GM12864 (cell line): ENCODE measurements around the gene PPFIA1.
"Not testable (repeated sequence)": the region's sequence is repeated elsewhere in the genome, so short reads cannot be mapped to it uniquely, and the experiment has no call there.

Experiments used
- DNase-seq: peaks from one replicate; pipeline ENCODE4 v3.0.0-alpha.2; 2011; ENCODE audit warnings: low read depth
- H3K4me3 ChIP-seq: 2 replicates; pipeline ENCODE4 v1.5.1; 2011; ENCODE audit warnings: mild to moderate bottlenecking, low read depth, low read length, control low read depth
- CTCF ChIP-seq: IDR thresholded peaks from 2 replicates; pipeline ENCODE4 v1.5.1; 2011; ENCODE audit warnings: low read depth, mild to moderate bottlenecking, moderate library complexity, low read length, control low read depth, inconsistent platforms; ENCODE audit errors: missing control alignments

PPFIA1 gene

GRCh38 chr11:70281156-70281609, 10.7 kb downstream of the PPFIA1 start:
- no peak for DNase-seq
- no peak overlapping the region for H3K4me3 ChIP-seq
- no peak for TF ChIP-seq CTCF

GRCh38 chr11:70282012-70282411, 11.5 kb downstream of the PPFIA1 start:
- no peak for DNase-seq

DNA sequence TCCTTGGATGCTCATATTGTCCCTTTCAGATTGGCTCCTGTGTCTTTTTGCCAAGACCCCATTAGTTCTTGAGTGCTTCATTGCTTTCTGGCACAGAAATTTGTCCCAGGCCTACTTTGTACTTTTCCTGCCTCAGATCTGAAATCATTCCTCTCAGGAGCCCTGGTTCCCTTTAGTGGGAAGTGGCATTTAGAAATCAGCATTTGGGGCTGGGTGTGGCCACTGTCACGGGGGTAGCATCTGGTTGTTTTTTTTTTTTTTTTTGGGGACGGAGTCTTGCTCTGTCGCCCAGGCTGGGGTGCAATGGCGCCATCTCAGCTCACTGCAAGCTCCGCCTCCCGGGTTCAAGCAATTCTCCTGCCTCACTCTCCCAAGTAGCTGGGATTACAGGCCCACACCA, 18.2 kb downstream of the PPFIA1 start:
- no peak for TF ChIP-seq CTCF
- H3K4me3 ChIP-seq: no peak overlapping the region
- no peak for DNase-seq

More at GRCh38 chr11:70282012-70282411, 11.5 kb downstream of the PPFIA1 start:
- H3K4me3 ChIP-seq: no peak overlapping the region
- TF ChIP-seq CTCF: no peak

- no peak for DNase-seq
- H3K4me3 ChIP-seq: no peak overlapping the region
- no peak for TF ChIP-seq CTCF
Observed at GRCh38 chr11:70289582-70289981, 19.1 kb downstream of the PPFIA1 start.

DNA sequence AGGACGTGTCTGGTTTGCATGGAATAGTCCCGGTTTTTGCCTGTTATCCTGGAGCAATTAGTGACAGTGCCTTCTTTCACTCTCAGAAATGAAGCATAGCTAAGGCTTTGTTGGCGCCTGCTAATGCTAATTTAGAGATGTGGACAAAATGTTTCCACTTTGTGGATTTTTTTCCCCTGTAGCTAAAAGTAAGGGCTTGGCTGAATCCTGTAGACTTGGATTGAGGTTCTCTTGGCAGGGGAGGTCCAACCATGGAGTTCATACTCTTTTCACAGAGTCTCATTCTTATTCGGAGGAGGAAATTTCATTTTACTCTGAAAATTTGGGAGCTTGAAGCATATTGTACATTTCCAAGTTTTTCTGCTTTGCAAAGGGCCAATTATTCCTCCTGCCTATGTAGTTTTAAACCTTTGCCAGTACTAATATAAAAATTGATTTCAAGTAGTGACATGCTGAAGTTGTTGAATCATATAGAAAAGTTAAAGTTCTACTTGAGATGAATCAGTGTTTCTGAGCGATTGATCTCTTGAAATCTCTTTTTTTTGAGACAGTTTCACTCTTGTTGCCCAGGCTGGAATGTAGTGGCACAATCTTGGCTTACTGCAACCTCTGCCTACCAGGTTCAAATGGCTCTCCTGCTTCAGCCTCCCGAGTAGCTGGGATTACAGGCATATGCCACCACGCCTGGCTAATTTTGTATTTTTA, 20.0 kb downstream of the PPFIA1 start:
- TF ChIP-seq CTCF: no peak
- no peak overlapping the region for H3K4me3 ChIP-seq
- DNase-seq: no peak

GRCh38 chr11:70292166-70292565, 21.7 kb downstream of the PPFIA1 start:
- no peak for TF ChIP-seq CTCF
- DNase-seq: no peak
- no peak overlapping the region for H3K4me3 ChIP-seq

DNA sequence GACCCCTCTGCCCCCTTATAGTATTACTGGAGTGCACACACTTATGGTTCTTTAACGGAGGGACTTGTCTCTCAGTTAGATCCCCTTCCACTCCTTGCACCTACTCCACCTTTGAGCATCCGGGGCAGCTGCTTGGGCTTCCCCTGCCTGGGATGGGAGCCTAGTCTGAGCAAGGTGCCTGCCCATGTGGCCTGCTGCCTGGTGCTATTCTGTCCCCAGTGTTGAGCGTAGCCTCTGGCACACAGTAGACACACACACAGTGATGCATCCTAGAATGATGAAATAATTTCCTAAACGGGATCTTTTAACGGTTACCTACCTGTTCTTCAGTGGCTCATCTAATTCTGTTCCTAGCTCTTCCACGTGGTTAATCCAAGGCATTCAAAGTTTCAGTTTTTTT, 22.4 kb downstream of the PPFIA1 start:
- no peak for DNase-seq
- H3K4me3 ChIP-seq: no peak overlapping the region
- no peak for TF ChIP-seq CTCF

GRCh38 chr11:70295166-70295565, 24.7 kb downstream of the PPFIA1 start:
- H3K4me3 ChIP-seq, DNase-seq: not testable (repeated sequence)
